PC-3 (cell line): ENCODE measurements around the gene NHS.

Source experiments
- CTCF ChIP-seq: fragments of 300-600 bp; sonication (generic); conservative IDR thresholded peaks from 2 replicates; pipeline ENCODE4 v1.5.1; 2017; ENCODE audit warnings: antibody characterized with exemption, low read depth, mild to moderate bottlenecking, low read length
- EZH2phosphoT487 ChIP-seq: fragments of 300-600 bp; sonication (generic); IDR thresholded peaks from 2 replicates; pipeline ENCODE4 v1.6.1; 2018; ENCODE audit warnings: mild to moderate bottlenecking, antibody characterized with exemption, low read length, borderline replicate concordance

GRCh38 chrX:17591741-17592110, 216.7 kb downstream of the NHS start:
- TF ChIP-seq CTCF (no peak), EZH2phosphoT487 (no peak)
